Gastroesophageal sphincter (tissue), 4 donors: ENCODE measurements around the gene CHRNE. TPM values are rescaled to one million over a fixed set of nuclear protein-coding genes. Genes with fewer than 3 reads are reported as not detected.
A peak's percentile ranks its signal among the peaks of the same experiment; 100 is the strongest.

Experiments used
- ATAC-seq: fragments of 150-250 bp; one replicate; pipeline ENCODE4 v1.9.1; 2016; ENCODE audit warnings: mild to moderate bottlenecking, moderate library complexity
- H3K27ac ChIP-seq, 4 donors: fragments of 200-600 bp; sonication (generic) in 3 of 4; 1 replicate in 3 of 4; 2 replicates in 1 of 4; pipeline ENCODE4 v1.5.1; 2016 to 2019
- H3K27me3 ChIP-seq: fragments of 200-600 bp; sonication (generic); one replicate; pipeline ENCODE4 v1.5.1; 2019
- H3K36me3 ChIP-seq, 2 donors: fragments of 200-600 bp; sonication (generic); one replicate each; pipeline ENCODE4 v1.5.1; 2019; ENCODE audit warnings: control low read depth in 1 of 2
- H3K4me1 ChIP-seq, 3 donors: fragments of 200-600 bp; sonication (generic); 1 replicate in 2 of 3; 2 replicates in 1 of 3; pipeline ENCODE4 v1.5.1; 2016 to 2019; ENCODE audit warnings: control low read depth in 2 of 3
- H3K4me3 ChIP-seq, 2 donors: fragments of 200-600 bp; sonication (generic); one replicate each; pipeline ENCODE4 v1.5.1; 2019; ENCODE audit warnings: mild to moderate bottlenecking in 1 of 2, moderate library complexity in 1 of 2
- H3K9me3 ChIP-seq, 3 donors: fragments of 200-600 bp; sonication (generic); one replicate each; pipeline ENCODE4 v1.5.1; 2017 to 2019; ENCODE audit warnings: control low read depth in 2 of 3
- CTCF ChIP-seq, 4 experiments: fragments of 200-600 bp in 2 of 4; fragments of 450-650 bp in 2 of 4; sonication (generic) in 1 of 4; IDR thresholded peaks; one replicate each; pipeline ENCODE4 v1.5.1; 2017 to 2019; ENCODE audit warnings: antibody characterized with exemption in 4 of 4, mild to moderate bottlenecking in 2 of 4, moderate library complexity in 2 of 4
- EP300 ChIP-seq: sonication (generic); formaldehyde crosslinking; IDR thresholded peaks from one replicate; pipeline ENCODE4 v1.6.1; 2017; ENCODE audit warnings: antibody characterized with exemption, mild to moderate bottlenecking
- POLR2A ChIP-seq, 2 donors: fragments of 450-650 bp; IDR thresholded peaks; one replicate each; pipeline ENCODE4 v1.6.1; 2017; ENCODE audit warnings: antibody characterized with exemption in 2 of 2, mild to moderate bottlenecking in 2 of 2, moderate library complexity in 1 of 2
- POLR2AphosphoS5 ChIP-seq: sonication (generic); formaldehyde crosslinking; IDR thresholded peaks from one replicate; pipeline ENCODE4 v1.6.1; 2017; ENCODE audit warnings: antibody characterized with exemption
- WGBS, 2 donors: methylation state at CpG; one replicate each; pipeline ENCODE4 v1.1.5; 2018; ENCODE audit warnings: low coverage in 1 of 2; 5-methylcytosine and 5-hydroxymethylcytosine counted together
- total RNA-seq, 4 donors: library from RNA; depleted of rRNA; stranded (reverse); fragments of >200 nt; gene quantifications; one replicate each; pipeline ENCODE4 v1.1.0, GENCODE V29; 2016

Gene CHRNE
- total RNA-seq, 4 donors from 2014 or later: 0.23 to 0.67 TPM; not detected in 2

- WGBS, 2 donors: 23 to 25% methylated on average over 12 to 13 of the region's 16 CpGs
- peaks cover 0 to 51% of the 10 kb centered on the region in 2 donors for H3K36me3 ChIP-seq
- no peaks in the 10 kb centered on the region for H3K9me3 ChIP-seq
- H3K4me1 ChIP-seq: peaks cover 0 to 83% (median 40%) of the 10 kb centered on the region in 3 donors
- TF ChIP-seq EP300 (no peak), CTCF (IDR thresholded peaks at IDR 0.05) (no peak), POLR2AphosphoS5 (no peak), POLR2A (IDR thresholded peaks at IDR 0.05) (no peak)
- H3K4me3 ChIP-seq: peak overlapping the region; percentile 59 to 100
- ATAC-seq: no peak
- peak overlapping the region; percentile 73 to 98 (median 97) for H3K27ac ChIP-seq
- H3K27me3 ChIP-seq: no peaks in the 10 kb centered on the region
Observed at GRCh38 chr17:4946312-4946976, 43.5 kb upstream of the CHRNE start.

- H3K27me3 ChIP-seq: no peaks in the 10 kb centered on the region
- peak overlapping the region in 1 of 2 donors; percentile 100 for H3K4me3 ChIP-seq
- no peak for ATAC-seq
- peaks cover 0 to 83% (median 41%) of the 10 kb centered on the region in 3 donors for H3K4me1 ChIP-seq
- TF ChIP-seq EP300 (no peak), POLR2AphosphoS5 (no peak), CTCF (IDR thresholded peaks at IDR 0.05) (no peak), POLR2A (IDR thresholded peaks at IDR 0.05) (no peak)
- no peaks in the 10 kb centered on the region for H3K9me3 ChIP-seq
- 22 to 37% methylated on average over 2 to 4 of the region's 4 CpGs for WGBS, 2 donors
- H3K27ac ChIP-seq: peak overlapping the region; percentile 10 to 98 (median 97)
- peaks cover 0 to 51% of the 10 kb centered on the region in 2 donors for H3K36me3 ChIP-seq
Observed at GRCh38 chr17:4945944-4946280, 43.0 kb upstream of the CHRNE start.

GRCh38 chr17:4945176-4945943 lies 42.5 kb upstream of the CHRNE start:
- H3K36me3 ChIP-seq: peaks cover 0 to 51% of the 10 kb centered on the region in 2 donors
- H3K27ac ChIP-seq: peak overlapping the region; percentile 63 to 98 (median 97)
- no peaks in the 10 kb centered on the region for H3K27me3 ChIP-seq
- WGBS, 2 donors: 9 to 33% methylated on average over 4 to 5 of the region's 7 CpGs
- TF ChIP-seq EP300 (no peak), CTCF (IDR thresholded peaks at IDR 0.05) (no peak), POLR2A (IDR thresholded peaks at IDR 0.05) (no peak), POLR2AphosphoS5 (peak; percentile 80)
- peak overlapping the region in 1 of 2 donors; percentile 100 for H3K4me3 ChIP-seq
- peak; percentile 37 for ATAC-seq
- peaks cover 0 to 82% (median 36%) of the 10 kb centered on the region in 3 donors for H3K4me1 ChIP-seq
- H3K9me3 ChIP-seq: no peaks in the 10 kb centered on the region

GRCh38 chr17:4944554-4945175 lies 41.8 kb upstream of the CHRNE start:
- no peak overlapping the region for H3K4me3 ChIP-seq
- H3K4me1 ChIP-seq: peaks cover 0 to 75% (median 33%) of the 10 kb centered on the region in 3 donors
- H3K27ac ChIP-seq: peak overlapping the region; percentile 63 to 98 (median 97)
- WGBS, 2 donors: 18 to 43% methylated on average over 2 to 5 of the region's 8 CpGs
- H3K27me3 ChIP-seq: no peaks in the 10 kb centered on the region
- no peak for TF ChIP-seq POLR2AphosphoS5
- TF ChIP-seq EP300: no peak
- no peak for TF ChIP-seq POLR2A (IDR thresholded peaks at IDR 0.05)
- no peak for TF ChIP-seq CTCF (IDR thresholded peaks at IDR 0.05)
- H3K36me3 ChIP-seq: peaks cover 0 to 51% of the 10 kb centered on the region in 2 donors
- no peaks in the 10 kb centered on the region for H3K9me3 ChIP-seq
- ATAC-seq: no peak
